Fibroblast of skin of left biceps (primary cell): ENCODE results near the gene CPNE5.
"Not testable (repeated sequence)": the region's sequence is repeated elsewhere in the genome, so short reads cannot be mapped to it uniquely, and the experiment has no call there.

Source experiments
- DNase-seq, 2 experiments: peaks; one replicate each; pipeline ENCODE4 v3.0.0-alpha.2; 2013; ENCODE audit warnings: low read depth in 2 of 2

Gene CPNE5

GRCh38 chr6:36704961-36705577 is 134.2 kb downstream of the CPNE5 start:
- not testable (repeated sequence) for DNase-seq

- DNase-seq, result no peak
Observed at GRCh38 chr6:36703982-36704381, 135.3 kb downstream of the CPNE5 start.

GRCh38 chr6:36703081-36703606 is 136.1 kb downstream of the CPNE5 start:
- no peak for DNase-seq

- no peak for DNase-seq
Observed at GRCh38 chr6:36702656-36703055, 136.6 kb downstream of the CPNE5 start.

GRCh38 chr6:36701401-36701991 is 137.7 kb downstream of the CPNE5 start:
- no peak for DNase-seq

GRCh38 chr6:36700831-36701230 is 138.4 kb downstream of the CPNE5 start:
- no peak for DNase-seq

GRCh38 chr6:36700071-36700812 is 139.0 kb downstream of the CPNE5 start:
- no peak for DNase-seq

- no peak for DNase-seq
Observed at GRCh38 chr6:36699348-36699747, 139.9 kb downstream of the CPNE5 start.

- no peak for DNase-seq
Observed at GRCh38 chr6:36698871-36699271, 140.4 kb downstream of the CPNE5 start.

- no peak for DNase-seq
Observed at GRCh38 chr6:36698196-36698595, 141.0 kb downstream of the CPNE5 start.

GRCh38 chr6:36697481-36697903 is 141.8 kb downstream of the CPNE5 start, which contains the start of gene RAB44:
RAB44 (plus strand) TSS chr6:36697826; CDS start chr6:36704236, 6,410 bp downstream.
- no peak for DNase-seq

- no peak for DNase-seq
Observed at GRCh38 chr6:36695414-36695813, 143.8 kb downstream of the CPNE5 start.

- DNase-seq, result no peak
Observed at GRCh38 chr6:36694616-36695015, 144.6 kb downstream of the CPNE5 start.

GRCh38 chr6:36692861-36693702 is 146.2 kb downstream of the CPNE5 start:
- no peak for DNase-seq

GRCh38 chr6:36692220-36692619 is 147.0 kb downstream of the CPNE5 start:
- no peak for DNase-seq

GRCh38 chr6:36691612-36692011 is 147.6 kb downstream of the CPNE5 start:
- no peak for DNase-seq

- DNase-seq, result no peak
Observed at GRCh38 chr6:36691011-36691410, 148.2 kb downstream of the CPNE5 start.
